ENCODE data around the gene PIMREG. TPM values are rescaled to one million over a fixed set of nuclear protein-coding genes. Genes with fewer than 3 reads are reported as not detected.

The PIMREG gene
- polyA plus RNA-seq, 1 experiment, result 54.5 TPM

DNA sequence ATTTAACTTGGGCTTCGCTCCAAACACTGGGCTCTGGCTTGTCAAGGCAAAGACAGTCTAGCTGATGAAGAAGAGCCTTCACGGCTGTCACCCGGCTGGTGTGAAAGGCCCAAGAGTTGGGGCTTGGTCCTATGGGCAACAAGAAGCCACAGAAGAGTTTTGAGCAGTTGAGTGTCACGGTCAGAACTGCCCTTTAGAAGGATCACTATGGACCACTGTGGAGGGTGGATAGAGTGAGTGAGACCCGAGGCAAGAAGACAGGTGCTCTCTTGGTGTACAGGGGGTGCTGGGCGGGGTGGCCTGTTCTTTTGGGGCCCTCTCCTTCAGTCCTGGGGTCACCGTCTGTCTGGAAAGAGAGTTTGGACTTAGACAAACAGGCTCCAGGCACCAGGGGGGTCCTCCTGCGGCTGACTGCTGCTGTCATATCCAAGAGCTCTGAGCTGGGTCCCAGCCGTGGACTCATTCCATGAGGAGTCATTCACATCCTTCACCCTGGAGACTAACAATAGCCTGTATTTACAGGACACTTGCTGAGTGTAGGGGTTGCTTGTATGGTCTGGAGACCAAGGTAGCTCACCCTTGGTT is 2.4 kb downstream of the PIMREG start:
- DNase-seq (ENCODE audit: low read depth), result no peak
- H3K36me3 ChIP-seq (ENCODE audit: control insufficient read depth, insufficient read depth, low read length), result no peaks in the 10 kb centered on the region; the same call in 1 of the 2 replicates
- H3K4me3 ChIP-seq (ENCODE audit: low read depth, low read length), result no peak overlapping the region
- ChIA-PET POLR2A (no interaction called here), CTCF (interaction anchor here (1.3 to 1.9 kb wide), 2 partner anchors 10 to 25 kb away, joined by 4 to 5 read pairs; no protein-coding TSS in a partner anchor)
- TF ChIP-seq, protein P1, sequence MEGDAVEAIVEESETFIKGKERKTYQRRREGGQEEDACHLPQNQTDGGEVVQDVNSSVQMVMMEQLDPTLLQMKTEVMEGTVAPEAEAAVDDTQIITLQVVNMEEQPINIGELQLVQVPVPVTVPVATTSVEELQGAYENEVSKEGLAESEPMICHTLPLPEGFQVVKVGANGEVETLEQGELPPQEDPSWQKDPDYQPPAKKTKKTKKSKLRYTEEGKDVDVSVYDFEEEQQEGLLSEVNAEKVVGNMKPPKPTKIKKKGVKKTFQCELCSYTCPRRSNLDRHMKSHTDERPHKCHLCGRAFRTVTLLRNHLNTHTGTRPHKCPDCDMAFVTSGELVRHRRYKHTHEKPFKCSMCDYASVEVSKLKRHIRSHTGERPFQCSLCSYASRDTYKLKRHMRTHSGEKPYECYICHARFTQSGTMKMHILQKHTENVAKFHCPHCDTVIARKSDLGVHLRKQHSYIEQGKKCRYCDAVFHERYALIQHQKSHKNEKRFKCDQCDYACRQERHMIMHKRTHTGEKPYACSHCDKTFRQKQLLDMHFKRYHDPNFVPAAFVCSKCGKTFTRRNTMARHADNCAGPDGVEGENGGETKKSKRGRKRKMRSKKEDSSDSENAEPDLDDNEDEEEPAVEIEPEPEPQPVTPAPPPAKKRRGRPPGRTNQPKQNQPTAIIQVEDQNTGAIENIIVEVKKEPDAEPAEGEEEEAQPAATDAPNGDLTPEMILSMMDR (IDR thresholded peaks at IDR 0.05; ENCODE audit: insufficient read depth, low read depth, low read length), result no peak
- H3K27me3 ChIP-seq (ENCODE audit: control insufficient read depth, insufficient read depth, low read length), result no peaks in the 10 kb centered on the region

DNA sequence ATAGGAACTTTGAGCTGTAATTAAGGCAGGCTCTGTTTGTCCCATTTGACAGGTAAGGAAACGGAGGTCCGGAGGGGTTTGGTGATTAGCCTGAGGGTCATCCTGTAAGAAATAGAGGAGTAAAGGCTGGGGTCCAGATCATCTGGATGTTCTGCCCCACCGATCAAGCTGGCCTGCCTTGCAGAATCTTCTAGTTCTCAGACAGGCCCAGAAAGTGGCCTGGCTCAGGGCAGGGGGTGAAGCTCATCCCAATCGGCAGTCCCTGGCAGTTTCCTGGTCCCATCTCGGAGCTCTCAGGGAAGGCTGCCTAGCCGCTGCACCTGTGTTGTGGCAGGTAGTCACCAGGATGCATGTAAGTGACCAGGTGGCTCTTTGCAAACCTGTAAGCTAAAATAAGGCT is 4.2 kb downstream of the PIMREG start:
- ChIA-PET POLR2A (interaction anchor here (0.7 kb wide), 1 partner anchor 194 kb away, joined by 5 read pairs; no protein-coding TSS in a partner anchor), CTCF (interaction anchor here (0.9 to 1.3 kb wide), 3 partner anchors 13 to 24 kb away, joined by 3 to 8 read pairs (median 3); partner anchors contain the start of gene AIPL1)
- DNase-seq (ENCODE audit: low read depth), result no peak
- Histone ChIP-seq H3K36me3 (ENCODE audit: control insufficient read depth, insufficient read depth, low read length) (no peaks in the 10 kb centered on the region; the same call in 1 of the 2 replicates), H3K4me3 (ENCODE audit: low read depth, low read length) (no peak overlapping the region), H3K27me3 (ENCODE audit: control insufficient read depth, insufficient read depth, low read length) (no peaks in the 10 kb centered on the region)
- TF ChIP-seq, protein P1 (IDR thresholded peaks at IDR 0.05; ENCODE audit: insufficient read depth, low read depth, low read length), result no peak

DNA sequence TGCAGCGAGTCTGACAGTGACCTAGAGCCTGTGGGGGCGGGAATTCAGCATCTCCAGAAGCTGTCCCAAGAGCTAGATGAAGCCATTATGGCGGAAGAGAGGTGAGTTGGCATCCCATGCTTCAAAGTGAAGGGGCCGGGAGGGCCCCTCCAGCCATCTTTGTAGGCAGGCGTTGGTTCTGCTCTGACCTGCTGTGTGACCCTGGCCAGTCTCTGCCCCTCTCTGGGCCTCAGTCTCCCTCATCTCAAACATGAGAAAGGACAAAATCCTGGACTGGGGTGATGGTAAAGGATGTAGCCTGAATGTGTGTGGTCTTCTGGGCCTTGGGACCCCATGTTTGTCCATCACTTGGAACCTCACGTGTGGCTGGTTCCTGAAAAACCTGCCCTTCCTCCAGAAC is 5.1 kb downstream of the PIMREG start:
- ChIA-PET POLR2A (no interaction called here), CTCF (interaction anchor here (1.7 kb wide), 1 partner anchor 24 kb away, joined by 7 read pairs; no protein-coding TSS in a partner anchor)
- DNase-seq (ENCODE audit: low read depth), result no peak

DNA sequence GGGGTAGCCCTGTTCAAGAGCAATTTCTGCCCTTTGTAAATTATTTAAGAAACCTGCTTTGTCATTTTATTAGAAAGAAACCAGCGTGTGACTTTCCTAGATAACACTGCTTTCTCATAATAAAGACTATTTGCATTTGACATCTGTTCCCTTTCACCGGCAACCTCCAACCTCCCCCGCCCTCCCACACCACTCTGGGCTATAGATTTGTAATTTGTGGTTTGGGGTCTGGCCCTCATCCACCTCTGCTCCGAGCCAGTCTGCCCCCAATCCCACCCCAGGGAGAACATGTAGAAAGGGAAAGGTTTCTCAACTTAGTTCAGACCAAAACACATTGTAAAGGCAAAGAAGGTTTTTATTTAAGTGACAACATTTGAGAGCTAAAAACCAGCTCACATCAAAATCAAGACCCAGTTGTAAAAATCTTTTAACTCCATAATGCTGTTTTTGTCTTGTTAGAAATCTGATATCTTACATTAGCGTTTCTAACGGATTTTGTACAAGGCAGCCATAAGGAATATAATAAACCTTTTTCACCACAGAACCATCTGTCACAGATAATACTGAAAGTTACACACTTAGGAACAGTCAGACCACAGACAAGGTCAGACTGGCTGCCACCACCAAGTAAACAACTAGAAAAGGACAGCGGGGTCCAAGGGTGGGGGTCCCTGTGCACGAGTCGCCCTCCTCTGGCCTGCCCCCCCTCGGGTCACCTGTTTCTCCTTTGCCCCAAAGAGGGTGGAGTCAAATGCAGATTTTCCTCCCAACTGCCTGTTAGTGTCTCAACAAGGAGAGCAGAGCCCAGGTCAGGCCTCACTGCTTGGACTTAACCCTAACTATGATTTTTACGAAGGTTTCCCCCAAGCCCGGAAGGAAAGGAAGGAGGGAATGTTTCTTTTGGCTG is 6.9 kb downstream of the PIMREG start:
- POLR2A ChIA-PET, result no interaction called here
- CTCF ChIA-PET, result interaction anchor here (1.7 kb wide), 1 partner anchor 22 kb away, joined by 7 read pairs; no protein-coding TSS in a partner anchor

More for the DNA sequence above, 5.1 kb downstream of the PIMREG start:
- TF ChIP-seq, protein P1 (IDR thresholded peaks at IDR 0.05; ENCODE audit: insufficient read depth, low read depth, low read length), result no peak
- Histone ChIP-seq H3K4me3 (ENCODE audit: low read depth, low read length) (no peak overlapping the region), H3K36me3 (ENCODE audit: control insufficient read depth, insufficient read depth, low read length) (no peaks in the 10 kb centered on the region; the same call in 1 of the 2 replicates), H3K27me3 (ENCODE audit: control insufficient read depth, insufficient read depth, low read length) (no peaks in the 10 kb centered on the region)

More for the DNA sequence above, 6.9 kb downstream of the PIMREG start:
- Histone ChIP-seq H3K27me3 (ENCODE audit: control insufficient read depth, insufficient read depth, low read length) (no peaks in the 10 kb centered on the region), H3K36me3 (ENCODE audit: control insufficient read depth, insufficient read depth, low read length) (no peaks in the 10 kb centered on the region; the same call in 1 of the 2 replicates), H3K4me3 (ENCODE audit: low read depth, low read length) (no peak overlapping the region)
- no peak for DNase-seq (ENCODE audit: low read depth)
- TF ChIP-seq, protein P1 (IDR thresholded peaks at IDR 0.05; ENCODE audit: insufficient read depth, low read depth, low read length), result no peak
